Tibial nerve (tissue), 4 donors: ENCODE data around the gene CR1L. TPM values are rescaled to one million over a fixed set of nuclear protein-coding genes. Genes with fewer than 3 reads are reported as not detected.
A peak's percentile ranks its signal among the peaks of the same experiment; 100 is the strongest.

ENCODE experiments used
- DNase-seq, 2 donors: peaks; one replicate each; pipeline ENCODE4 v3.0.0-alpha.2; 2019; ENCODE audit warnings: low spot score in 2 of 2
- H3K27ac ChIP-seq, 4 donors: fragments of 200-600 bp; sonication (generic) in 3 of 4; one replicate each; pipeline ENCODE4 v1.5.1; 2017 to 2019; ENCODE audit warnings: mild to moderate bottlenecking in 1 of 4
- H3K27me3 ChIP-seq, 2 donors: fragments of 200-600 bp; sonication (generic) in 1 of 2; one replicate each; pipeline versions ENCODE4 v1.5.1 to v1.6.0; 2017 to 2019
- H3K36me3 ChIP-seq, 3 donors: fragments of 200-600 bp; sonication (generic); one replicate each; pipeline ENCODE4 v1.5.1; 2018 to 2019
- H3K4me1 ChIP-seq, 4 donors: fragments of 200-600 bp; sonication (generic) in 3 of 4; one replicate each; pipeline ENCODE4 v1.5.1; 2017 to 2019
- H3K4me3 ChIP-seq, 4 donors: fragments of 200-600 bp; sonication (generic) in 3 of 4; one replicate each; pipeline ENCODE4 v1.5.1; 2017 to 2019; ENCODE audit warnings: mild to moderate bottlenecking in 1 of 4, moderate library complexity in 1 of 4
- H3K9me3 ChIP-seq, 4 donors: fragments of 200-600 bp; sonication (generic) in 3 of 4; one replicate each; pipeline ENCODE4 v1.5.1; 2017 to 2019
- EP300 ChIP-seq, 2 donors: sonication (generic); formaldehyde crosslinking; IDR thresholded peaks; one replicate each; pipeline ENCODE4 v1.6.1; 2017; ENCODE audit warnings: antibody characterized with exemption in 2 of 2, mild to moderate bottlenecking in 1 of 2
- POLR2A ChIP-seq, 2 donors: fragments of 450-650 bp; IDR thresholded peaks; one replicate each; pipeline ENCODE4 v1.6.1; 2017; ENCODE audit warnings: antibody characterized with exemption in 2 of 2, mild to moderate bottlenecking in 2 of 2, moderate library complexity in 2 of 2
- WGBS, 2 donors: methylation state at CpG; one replicate each; pipeline ENCODE4 v1.1.5; 2018; 5-methylcytosine and 5-hydroxymethylcytosine counted together
- total RNA-seq, 4 donors: library from RNA; depleted of rRNA; stranded (reverse); fragments of >200 nt; gene quantifications; one replicate each; pipeline ENCODE4 v1.1.0, GENCODE V29; 2016
- TF ChIP-seq, protein P1 (sequence below), 5 experiments: fragments of 200-600 bp in 3 of 5; fragments of 450-650 bp in 2 of 5; sonication (generic) in 3 of 5; IDR thresholded peaks; one replicate each; pipeline ENCODE4 v1.5.1; 2016 to 2019; ENCODE audit warnings: antibody characterized with exemption in 5 of 5, mild to moderate bottlenecking in 3 of 5, moderate library complexity in 2 of 5

Gene CR1L
- total RNA-seq, 4 donors from 2014 or later: 1.0 TPM; not detected in 3

DNA sequence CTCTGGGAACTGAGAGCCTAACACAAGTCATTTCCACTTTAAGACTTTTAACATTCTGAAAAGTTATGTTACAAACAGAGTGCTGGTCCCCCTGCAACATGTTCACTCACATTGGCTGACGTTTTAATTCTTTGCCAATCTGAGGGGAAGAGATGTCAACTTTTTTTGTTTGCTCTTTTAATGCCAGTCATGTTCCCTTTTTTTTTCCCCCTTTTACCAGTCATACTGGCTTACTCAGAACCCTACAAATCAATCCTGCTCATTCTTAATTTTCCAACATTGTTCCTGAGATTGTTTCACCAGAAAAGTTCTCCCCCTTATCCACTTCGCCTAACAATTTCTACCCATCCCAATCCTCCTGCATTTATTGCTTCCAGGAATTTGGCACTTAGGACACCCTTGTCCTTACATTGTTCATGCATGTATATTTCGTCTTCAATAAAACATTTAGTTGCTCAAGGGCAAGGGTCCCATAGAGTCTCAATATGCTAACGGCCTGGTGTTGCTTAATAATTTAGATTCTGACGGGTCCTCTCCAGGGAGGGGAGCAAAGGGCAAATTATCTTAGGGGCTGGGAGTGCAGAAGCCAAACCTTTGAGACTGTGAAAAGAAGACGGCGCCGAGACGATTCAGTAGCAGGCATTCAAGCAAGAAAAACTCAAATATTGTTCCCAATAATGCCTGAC lies 624 bp upstream of the CR1L start:
- H3K9me3 ChIP-seq: no peaks in the 10 kb centered on the region
- no peak overlapping the region for H3K27ac ChIP-seq
- peak overlapping the region; percentile 35 to 59 (median 56) for H3K4me3 ChIP-seq
- no peak for DNase-seq
- TF ChIP-seq EP300 (IDR thresholded peaks at IDR 0.05) (no peak), POLR2A (IDR thresholded peaks at IDR 0.05) (no peak)
- peaks cover 0 to 12% of the 10 kb centered on the region in 2 donors for H3K27me3 ChIP-seq
- 24 to 25% methylated on average over 9 of the region's 9 CpGs for WGBS, 2 donors
- peaks cover 0 to 17% (median 5%) of the 10 kb centered on the region in 4 donors for H3K4me1 ChIP-seq
- no peaks in the 10 kb centered on the region for H3K36me3 ChIP-seq

- peaks cover 0 to 17% (median 5%) of the 10 kb centered on the region in 4 donors for H3K4me1 ChIP-seq
- no peak for DNase-seq
- H3K27ac ChIP-seq: no peak overlapping the region
- no peaks in the 10 kb centered on the region for H3K36me3 ChIP-seq
- no peaks in the 10 kb centered on the region for H3K9me3 ChIP-seq
- 64 to 65% methylated on average over 16 to 17 of the region's 17 CpGs for WGBS, 2 donors
- H3K27me3 ChIP-seq: peaks cover 0 to 12% of the 10 kb centered on the region in 2 donors
- peak overlapping the region in 2 of 4 donors; percentile 53 to 59 for H3K4me3 ChIP-seq
- TF ChIP-seq POLR2A (IDR thresholded peaks at IDR 0.05) (no peak), EP300 (IDR thresholded peaks at IDR 0.05) (no peak)
- TF ChIP-seq, protein P1, sequence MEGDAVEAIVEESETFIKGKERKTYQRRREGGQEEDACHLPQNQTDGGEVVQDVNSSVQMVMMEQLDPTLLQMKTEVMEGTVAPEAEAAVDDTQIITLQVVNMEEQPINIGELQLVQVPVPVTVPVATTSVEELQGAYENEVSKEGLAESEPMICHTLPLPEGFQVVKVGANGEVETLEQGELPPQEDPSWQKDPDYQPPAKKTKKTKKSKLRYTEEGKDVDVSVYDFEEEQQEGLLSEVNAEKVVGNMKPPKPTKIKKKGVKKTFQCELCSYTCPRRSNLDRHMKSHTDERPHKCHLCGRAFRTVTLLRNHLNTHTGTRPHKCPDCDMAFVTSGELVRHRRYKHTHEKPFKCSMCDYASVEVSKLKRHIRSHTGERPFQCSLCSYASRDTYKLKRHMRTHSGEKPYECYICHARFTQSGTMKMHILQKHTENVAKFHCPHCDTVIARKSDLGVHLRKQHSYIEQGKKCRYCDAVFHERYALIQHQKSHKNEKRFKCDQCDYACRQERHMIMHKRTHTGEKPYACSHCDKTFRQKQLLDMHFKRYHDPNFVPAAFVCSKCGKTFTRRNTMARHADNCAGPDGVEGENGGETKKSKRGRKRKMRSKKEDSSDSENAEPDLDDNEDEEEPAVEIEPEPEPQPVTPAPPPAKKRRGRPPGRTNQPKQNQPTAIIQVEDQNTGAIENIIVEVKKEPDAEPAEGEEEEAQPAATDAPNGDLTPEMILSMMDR (IDR thresholded peaks at IDR 0.05): no peak
Observed at GRCh38 chr1:207645635-207646081, 725 bp downstream of the CR1L start.

DNA sequence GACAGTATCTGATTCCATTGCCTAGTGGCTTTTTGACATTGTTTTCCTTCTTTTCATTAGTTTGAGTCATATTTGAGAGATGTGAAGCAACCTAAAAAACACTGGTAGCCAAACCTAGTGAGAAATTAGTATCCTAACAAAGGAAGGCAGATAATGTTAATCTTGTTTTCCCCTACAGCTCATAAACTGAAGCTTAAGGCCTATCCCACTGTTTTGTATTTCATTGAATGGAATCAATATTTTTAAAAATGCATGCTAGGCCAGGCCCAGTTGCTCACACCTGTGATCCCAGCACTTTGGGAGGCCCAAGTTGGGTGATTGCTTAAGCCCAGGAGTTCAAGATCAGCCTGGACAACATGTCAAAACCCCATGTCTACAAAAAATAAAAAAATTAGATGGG lies 1.2 kb downstream of the CR1L start:
- TF ChIP-seq, protein P1 (IDR thresholded peaks at IDR 0.05): no peak
- TF ChIP-seq POLR2A (IDR thresholded peaks at IDR 0.05) (no peak), EP300 (IDR thresholded peaks at IDR 0.05) (no peak)
- Histone ChIP-seq H3K9me3 (no peaks in the 10 kb centered on the region), H3K27ac (no peak overlapping the region), H3K4me1 (peaks cover 0 to 17% (median 5%) of the 10 kb centered on the region in 4 donors), H3K4me3 (no peak overlapping the region), H3K36me3 (no peaks in the 10 kb centered on the region), H3K27me3 (peaks cover 0 to 12% of the 10 kb centered on the region in 2 donors)
- no peak for DNase-seq

GRCh38 chr1:207646944-207647579 lies 2.1 kb downstream of the CR1L start:
- 47 to 55% methylated on average over 4 of the region's 4 CpGs for WGBS, 2 donors

GRCh38 chr1:207647671-207648333 lies 2.9 kb downstream of the CR1L start:
- DNase-seq: no peak
- Histone ChIP-seq H3K36me3 (no peaks in the 10 kb centered on the region), H3K9me3 (no peaks in the 10 kb centered on the region), H3K27ac (no peak overlapping the region), H3K4me3 (no peak overlapping the region), H3K27me3 (peaks cover 0 to 8% of the 10 kb centered on the region in 2 donors), H3K4me1 (peaks cover 0 to 17% (median 5%) of the 10 kb centered on the region in 4 donors)
- TF ChIP-seq POLR2A (IDR thresholded peaks at IDR 0.05) (no peak), EP300 (IDR thresholded peaks at IDR 0.05) (no peak)
- TF ChIP-seq, protein P1 (IDR thresholded peaks at IDR 0.05): no peak
- 54 to 57% methylated on average over 4 of the region's 4 CpGs for WGBS, 2 donors

More at GRCh38 chr1:207646944-207647579, 2.1 kb downstream of the CR1L start:
- Histone ChIP-seq H3K4me3 (no peak overlapping the region), H3K9me3 (no peaks in the 10 kb centered on the region), H3K27me3 (peaks cover 0 to 12% of the 10 kb centered on the region in 2 donors), H3K4me1 (peaks cover 0 to 17% (median 5%) of the 10 kb centered on the region in 4 donors), H3K27ac (no peak overlapping the region), H3K36me3 (no peaks in the 10 kb centered on the region)
- TF ChIP-seq EP300 (IDR thresholded peaks at IDR 0.05): no peak
- TF ChIP-seq, protein P1 (IDR thresholded peaks at IDR 0.05): no peak
- no peak for TF ChIP-seq POLR2A (IDR thresholded peaks at IDR 0.05)
- no peak for DNase-seq
